Measurements from ENCODE around the gene EPAS1.

DNA sequence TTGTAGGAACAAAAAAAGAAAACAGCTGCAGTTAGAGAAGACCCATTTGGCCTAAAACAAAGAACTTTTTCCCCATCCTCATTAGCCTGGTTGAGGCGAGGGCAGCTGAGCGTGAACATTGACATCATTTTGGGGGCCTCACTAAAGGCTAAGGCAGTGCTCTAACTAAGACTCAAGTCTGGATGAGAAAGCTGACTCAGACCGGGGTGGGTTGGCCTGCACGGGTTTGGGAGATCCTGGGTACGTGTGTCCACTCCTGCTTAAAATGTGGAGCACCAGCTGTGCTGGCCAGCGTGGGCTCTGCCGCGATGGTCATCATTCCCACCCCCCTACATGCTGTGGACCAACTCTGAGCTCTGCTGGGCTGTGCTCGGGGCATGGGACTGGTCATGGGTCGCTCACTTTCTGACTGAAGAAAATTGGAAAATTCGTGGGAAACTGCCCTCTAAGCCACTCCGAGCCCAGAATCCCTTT, 96.2 kb downstream of the EPAS1 start:
- TF ChIP-seq, protein P1, sequence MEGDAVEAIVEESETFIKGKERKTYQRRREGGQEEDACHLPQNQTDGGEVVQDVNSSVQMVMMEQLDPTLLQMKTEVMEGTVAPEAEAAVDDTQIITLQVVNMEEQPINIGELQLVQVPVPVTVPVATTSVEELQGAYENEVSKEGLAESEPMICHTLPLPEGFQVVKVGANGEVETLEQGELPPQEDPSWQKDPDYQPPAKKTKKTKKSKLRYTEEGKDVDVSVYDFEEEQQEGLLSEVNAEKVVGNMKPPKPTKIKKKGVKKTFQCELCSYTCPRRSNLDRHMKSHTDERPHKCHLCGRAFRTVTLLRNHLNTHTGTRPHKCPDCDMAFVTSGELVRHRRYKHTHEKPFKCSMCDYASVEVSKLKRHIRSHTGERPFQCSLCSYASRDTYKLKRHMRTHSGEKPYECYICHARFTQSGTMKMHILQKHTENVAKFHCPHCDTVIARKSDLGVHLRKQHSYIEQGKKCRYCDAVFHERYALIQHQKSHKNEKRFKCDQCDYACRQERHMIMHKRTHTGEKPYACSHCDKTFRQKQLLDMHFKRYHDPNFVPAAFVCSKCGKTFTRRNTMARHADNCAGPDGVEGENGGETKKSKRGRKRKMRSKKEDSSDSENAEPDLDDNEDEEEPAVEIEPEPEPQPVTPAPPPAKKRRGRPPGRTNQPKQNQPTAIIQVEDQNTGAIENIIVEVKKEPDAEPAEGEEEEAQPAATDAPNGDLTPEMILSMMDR (IDR thresholded peaks at IDR 0.05): no peak
- TF ChIP-seq POLR2AphosphoS5 (IDR thresholded peaks at IDR 0.05): no peak
- no peak for TF ChIP-seq POLR2A (IDR thresholded peaks at IDR 0.05)

Measured in breast epithelium (tissue), 3 donors.